ENCODE data around the gene GMDS. TPM values are rescaled to one million over a fixed set of nuclear protein-coding genes. Genes with fewer than 3 reads are reported as not detected.
A peak's percentile ranks its signal among the peaks of the same experiment; 100 is the strongest.

The GMDS gene
- total RNA-seq, 1 experiment from 2014 or later, result 35.0 TPM

DNA sequence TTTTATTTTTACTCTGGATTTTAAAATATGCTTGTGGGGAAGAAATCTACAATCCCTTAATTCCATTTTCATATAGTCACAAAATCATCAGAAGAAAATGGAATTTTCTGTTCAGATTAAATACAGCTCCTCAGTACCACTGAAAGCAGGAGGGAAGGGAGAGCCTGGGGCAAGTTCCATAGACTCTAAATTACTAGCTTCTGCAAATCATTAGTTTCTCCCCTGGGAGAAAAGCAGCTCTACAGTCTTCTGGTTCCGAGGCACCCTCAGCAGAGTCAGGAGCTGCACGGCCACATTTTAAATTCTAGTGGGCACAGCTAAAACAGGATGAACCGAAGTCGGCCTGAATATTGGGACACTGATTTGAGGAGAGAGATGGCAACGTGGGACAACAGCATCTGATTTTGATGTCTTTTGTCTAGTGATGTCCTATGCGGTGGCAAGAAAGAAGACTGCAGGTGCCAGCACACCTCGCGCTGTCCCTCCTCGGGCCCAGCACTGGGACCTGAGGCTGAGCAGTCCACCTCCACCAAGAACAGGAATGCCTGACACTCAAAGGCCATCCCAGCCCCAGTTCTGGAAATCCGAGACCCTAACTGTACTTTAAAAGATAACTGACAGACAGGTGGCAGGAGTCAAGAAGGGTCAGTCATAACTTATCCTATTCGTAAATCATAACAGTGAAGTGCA lies 545.0 kb downstream of the GMDS start (continued):
- TF ChIP-seq, protein P1, sequence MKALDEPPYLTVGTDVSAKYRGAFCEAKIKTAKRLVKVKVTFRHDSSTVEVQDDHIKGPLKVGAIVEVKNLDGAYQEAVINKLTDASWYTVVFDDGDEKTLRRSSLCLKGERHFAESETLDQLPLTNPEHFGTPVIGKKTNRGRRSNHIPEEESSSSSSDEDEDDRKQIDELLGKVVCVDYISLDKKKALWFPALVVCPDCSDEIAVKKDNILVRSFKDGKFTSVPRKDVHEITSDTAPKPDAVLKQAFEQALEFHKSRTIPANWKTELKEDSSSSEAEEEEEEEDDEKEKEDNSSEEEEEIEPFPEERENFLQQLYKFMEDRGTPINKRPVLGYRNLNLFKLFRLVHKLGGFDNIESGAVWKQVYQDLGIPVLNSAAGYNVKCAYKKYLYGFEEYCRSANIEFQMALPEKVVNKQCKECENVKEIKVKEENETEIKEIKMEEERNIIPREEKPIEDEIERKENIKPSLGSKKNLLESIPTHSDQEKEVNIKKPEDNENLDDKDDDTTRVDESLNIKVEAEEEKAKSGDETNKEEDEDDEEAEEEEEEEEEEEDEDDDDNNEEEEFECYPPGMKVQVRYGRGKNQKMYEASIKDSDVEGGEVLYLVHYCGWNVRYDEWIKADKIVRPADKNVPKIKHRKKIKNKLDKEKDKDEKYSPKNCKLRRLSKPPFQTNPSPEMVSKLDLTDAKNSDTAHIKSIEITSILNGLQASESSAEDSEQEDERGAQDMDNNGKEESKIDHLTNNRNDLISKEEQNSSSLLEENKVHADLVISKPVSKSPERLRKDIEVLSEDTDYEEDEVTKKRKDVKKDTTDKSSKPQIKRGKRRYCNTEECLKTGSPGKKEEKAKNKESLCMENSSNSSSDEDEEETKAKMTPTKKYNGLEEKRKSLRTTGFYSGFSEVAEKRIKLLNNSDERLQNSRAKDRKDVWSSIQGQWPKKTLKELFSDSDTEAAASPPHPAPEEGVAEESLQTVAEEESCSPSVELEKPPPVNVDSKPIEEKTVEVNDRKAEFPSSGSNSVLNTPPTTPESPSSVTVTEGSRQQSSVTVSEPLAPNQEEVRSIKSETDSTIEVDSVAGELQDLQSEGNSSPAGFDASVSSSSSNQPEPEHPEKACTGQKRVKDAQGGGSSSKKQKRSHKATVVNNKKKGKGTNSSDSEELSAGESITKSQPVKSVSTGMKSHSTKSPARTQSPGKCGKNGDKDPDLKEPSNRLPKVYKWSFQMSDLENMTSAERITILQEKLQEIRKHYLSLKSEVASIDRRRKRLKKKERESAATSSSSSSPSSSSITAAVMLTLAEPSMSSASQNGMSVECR (CRISPR knock-in tag; IDR thresholded peaks at IDR 0.05; ENCODE audit: borderline replicate concordance), result no peak
- TF ChIP-seq ATF1 (CRISPR knock-in tag; IDR thresholded peaks at IDR 0.05), result no peak

DNA sequence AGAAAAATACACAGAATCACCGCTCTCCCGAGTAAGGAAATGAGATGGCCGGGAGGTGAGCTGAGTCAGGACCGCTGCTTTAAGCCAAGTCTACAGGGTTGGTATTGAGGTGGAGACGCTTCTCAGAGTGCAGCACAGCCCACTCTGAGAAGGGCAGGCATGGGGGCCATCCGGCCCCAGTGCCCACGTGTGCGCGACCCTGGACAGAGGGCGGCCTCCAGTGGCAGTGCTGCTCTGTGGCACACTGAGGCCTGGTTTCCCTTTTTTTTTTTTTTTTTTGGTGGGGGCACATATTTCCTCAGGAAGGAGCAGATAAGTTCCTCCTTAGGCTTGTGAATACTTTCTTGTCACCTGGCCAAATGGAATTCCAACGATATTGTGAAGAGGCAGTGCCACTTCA lies 546.9 kb downstream of the GMDS start:
- no peak overlapping the region for H3K27ac Mint-ChIP-seq
- POLR2A ChIA-PET, result interaction anchor here (0.7 kb wide), 1 partner anchor 11 kb away, joined by 4 read pairs; no protein-coding TSS in a partner anchor
- H3K4me3 Mint-ChIP-seq, result no peak overlapping the region
- no peak for TF ChIP-seq GRHL2 (CRISPR knock-in tag; IDR thresholded peaks at IDR 0.05; ENCODE audit: insufficient replicate concordance, severe bottlenecking)
- no peak for TF ChIP-seq ZNF219 (CRISPR knock-in tag; IDR thresholded peaks at IDR 0.05; ENCODE audit: borderline replicate concordance)
- no peak for TF ChIP-seq TP53 (CRISPR knock-in tag; IDR thresholded peaks at IDR 0.05)
- TF ChIP-seq NFATC4 (CRISPR knock-in tag; IDR thresholded peaks at IDR 0.05), result no peak
- no peak for TF ChIP-seq JAZF1 (CRISPR knock-in tag; IDR thresholded peaks at IDR 0.05)
- no peak for TF ChIP-seq FOXP1 (CRISPR knock-in tag; IDR thresholded peaks at IDR 0.05; ENCODE audit: borderline replicate concordance)
- TF ChIP-seq, protein P2, sequence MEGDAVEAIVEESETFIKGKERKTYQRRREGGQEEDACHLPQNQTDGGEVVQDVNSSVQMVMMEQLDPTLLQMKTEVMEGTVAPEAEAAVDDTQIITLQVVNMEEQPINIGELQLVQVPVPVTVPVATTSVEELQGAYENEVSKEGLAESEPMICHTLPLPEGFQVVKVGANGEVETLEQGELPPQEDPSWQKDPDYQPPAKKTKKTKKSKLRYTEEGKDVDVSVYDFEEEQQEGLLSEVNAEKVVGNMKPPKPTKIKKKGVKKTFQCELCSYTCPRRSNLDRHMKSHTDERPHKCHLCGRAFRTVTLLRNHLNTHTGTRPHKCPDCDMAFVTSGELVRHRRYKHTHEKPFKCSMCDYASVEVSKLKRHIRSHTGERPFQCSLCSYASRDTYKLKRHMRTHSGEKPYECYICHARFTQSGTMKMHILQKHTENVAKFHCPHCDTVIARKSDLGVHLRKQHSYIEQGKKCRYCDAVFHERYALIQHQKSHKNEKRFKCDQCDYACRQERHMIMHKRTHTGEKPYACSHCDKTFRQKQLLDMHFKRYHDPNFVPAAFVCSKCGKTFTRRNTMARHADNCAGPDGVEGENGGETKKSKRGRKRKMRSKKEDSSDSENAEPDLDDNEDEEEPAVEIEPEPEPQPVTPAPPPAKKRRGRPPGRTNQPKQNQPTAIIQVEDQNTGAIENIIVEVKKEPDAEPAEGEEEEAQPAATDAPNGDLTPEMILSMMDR (IDR thresholded peaks at IDR 0.05), result no peak
- no peak for TF ChIP-seq SP1 (CRISPR knock-in tag; conservative IDR thresholded peaks at IDR 0.05)
- TF ChIP-seq ZNF396 (CRISPR knock-in tag; IDR thresholded peaks at IDR 0.05; ENCODE audit: borderline replicate concordance), result no peak
- TF ChIP-seq, protein P3, sequence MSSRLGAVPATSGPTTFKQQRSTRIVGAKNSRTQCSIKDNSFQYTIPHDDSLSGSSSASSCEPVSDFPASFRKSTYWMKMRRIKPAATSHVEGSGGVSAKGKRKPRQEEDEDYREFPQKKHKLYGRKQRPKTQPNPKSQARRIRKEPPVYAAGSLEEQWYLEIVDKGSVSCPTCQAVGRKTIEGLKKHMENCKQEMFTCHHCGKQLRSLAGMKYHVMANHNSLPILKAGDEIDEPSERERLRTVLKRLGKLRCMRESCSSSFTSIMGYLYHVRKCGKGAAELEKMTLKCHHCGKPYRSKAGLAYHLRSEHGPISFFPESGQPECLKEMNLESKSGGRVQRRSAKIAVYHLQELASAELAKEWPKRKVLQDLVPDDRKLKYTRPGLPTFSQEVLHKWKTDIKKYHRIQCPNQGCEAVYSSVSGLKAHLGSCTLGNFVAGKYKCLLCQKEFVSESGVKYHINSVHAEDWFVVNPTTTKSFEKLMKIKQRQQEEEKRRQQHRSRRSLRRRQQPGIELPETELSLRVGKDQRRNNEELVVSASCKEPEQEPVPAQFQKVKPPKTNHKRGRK (CRISPR knock-in tag; IDR thresholded peaks at IDR 0.05; ENCODE audit: borderline replicate concordance), result no peak
- TF ChIP-seq RORB (CRISPR knock-in tag; IDR thresholded peaks at IDR 0.05), result no peak
- no peak for TF ChIP-seq NFE2L1 (CRISPR knock-in tag; IDR thresholded peaks at IDR 0.05)
- no peak for TF ChIP-seq NR1H2 (CRISPR knock-in tag; IDR thresholded peaks at IDR 0.05)
- TF ChIP-seq, protein P4, sequence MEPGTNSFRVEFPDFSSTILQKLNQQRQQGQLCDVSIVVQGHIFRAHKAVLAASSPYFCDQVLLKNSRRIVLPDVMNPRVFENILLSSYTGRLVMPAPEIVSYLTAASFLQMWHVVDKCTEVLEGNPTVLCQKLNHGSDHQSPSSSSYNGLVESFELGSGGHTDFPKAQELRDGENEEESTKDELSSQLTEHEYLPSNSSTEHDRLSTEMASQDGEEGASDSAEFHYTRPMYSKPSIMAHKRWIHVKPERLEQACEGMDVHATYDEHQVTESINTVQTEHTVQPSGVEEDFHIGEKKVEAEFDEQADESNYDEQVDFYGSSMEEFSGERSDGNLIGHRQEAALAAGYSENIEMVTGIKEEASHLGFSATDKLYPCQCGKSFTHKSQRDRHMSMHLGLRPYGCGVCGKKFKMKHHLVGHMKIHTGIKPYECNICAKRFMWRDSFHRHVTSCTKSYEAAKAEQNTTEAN (CRISPR knock-in tag; IDR thresholded peaks at IDR 0.05), result no peak
- TF ChIP-seq, protein P5, sequence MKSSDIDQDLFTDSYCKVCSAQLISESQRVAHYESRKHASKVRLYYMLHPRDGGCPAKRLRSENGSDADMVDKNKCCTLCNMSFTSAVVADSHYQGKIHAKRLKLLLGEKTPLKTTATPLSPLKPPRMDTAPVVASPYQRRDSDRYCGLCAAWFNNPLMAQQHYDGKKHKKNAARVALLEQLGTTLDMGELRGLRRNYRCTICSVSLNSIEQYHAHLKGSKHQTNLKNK (CRISPR knock-in tag; IDR thresholded peaks at IDR 0.05), result no peak
- TF ChIP-seq, protein P6, sequence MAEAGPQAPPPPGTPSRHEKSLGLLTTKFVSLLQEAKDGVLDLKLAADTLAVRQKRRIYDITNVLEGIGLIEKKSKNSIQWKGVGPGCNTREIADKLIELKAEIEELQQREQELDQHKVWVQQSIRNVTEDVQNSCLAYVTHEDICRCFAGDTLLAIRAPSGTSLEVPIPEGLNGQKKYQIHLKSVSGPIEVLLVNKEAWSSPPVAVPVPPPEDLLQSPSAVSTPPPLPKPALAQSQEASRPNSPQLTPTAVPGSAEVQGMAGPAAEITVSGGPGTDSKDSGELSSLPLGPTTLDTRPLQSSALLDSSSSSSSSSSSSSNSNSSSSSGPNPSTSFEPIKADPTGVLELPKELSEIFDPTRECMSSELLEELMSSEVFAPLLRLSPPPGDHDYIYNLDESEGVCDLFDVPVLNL (CRISPR knock-in tag; IDR thresholded peaks at IDR 0.05; ENCODE audit: borderline replicate concordance, low read depth), result no peak
- TF ChIP-seq EMX1 (CRISPR knock-in tag; IDR thresholded peaks at IDR 0.05), result no peak
- CTCF ChIA-PET, result no interaction called here
- DNase-seq (ENCODE audit: low spot score), result no peak
- ATAC-seq, result peak; percentile 44
- no peaks in the 10 kb centered on the region for H3K27me3 Mint-ChIP-seq (ENCODE audit: low read depth)
- H3K4me1 Mint-ChIP-seq, result no peaks in the 10 kb centered on the region
- peaks cover 3% of the 10 kb centered on the region for H3K9me3 Mint-ChIP-seq
- H3K36me3 Mint-ChIP-seq, result no peaks in the 10 kb centered on the region

Data from WTC11 (cell line).